RWPE2 (cell line): ENCODE data around the gene IFT80.

Source experiments
- ATAC-seq: fragments of 200-7000 bp; cut with Tn5 transposase; 3 replicates; pipeline ENCODE4 v1.9.1; 2021; ENCODE audit warnings: low read depth
- DNase-seq: peaks from one replicate; pipeline ENCODE4 v3.0.0-alpha.2; 2020; ENCODE audit warnings: low spot score
- H3K27ac ChIP-seq: fragments of 450-650 bp; 2 replicates; pipeline ENCODE4 v1.5.1; 2017; ENCODE audit warnings: mild to moderate bottlenecking; ENCODE audit not compliant: poor library complexity, severe bottlenecking
- H3K27me3 ChIP-seq: fragments of 250-450 bp; sonication (Bioruptor Pico); 2 replicates; pipeline ENCODE4 v1.5.1; 2021; ENCODE audit warnings: mild to moderate bottlenecking, moderate library complexity; ENCODE audit not compliant: insufficient read depth, poor library complexity, severe bottlenecking
- H3K36me3 ChIP-seq: fragments of 250-450 bp; sonication (Bioruptor Pico); 2 replicates; pipeline ENCODE4 v1.5.1; 2020; ENCODE audit warnings: low read depth, mild to moderate bottlenecking, moderate library complexity
- H3K4me1 ChIP-seq: fragments of 250-450 bp; sonication (Bioruptor Pico); 2 replicates; pipeline ENCODE4 v1.5.1; 2021; ENCODE audit warnings: mild to moderate bottlenecking, moderate library complexity; ENCODE audit not compliant: insufficient read depth, poor library complexity, severe bottlenecking
- H3K4me3 ChIP-seq: fragments of 250-450 bp; sonication (Bioruptor Pico); 2 replicates; pipeline ENCODE4 v1.5.1; 2021; ENCODE audit warnings: mild to moderate bottlenecking, moderate library complexity; ENCODE audit not compliant: severe bottlenecking
- H3K9me3 ChIP-seq: fragments of 250-450 bp; sonication (Bioruptor Pico); 2 replicates; pipeline ENCODE4 v1.5.1; 2021; ENCODE audit warnings: mild to moderate bottlenecking, moderate library complexity; ENCODE audit not compliant: severe bottlenecking
- TF ChIP-seq, protein P1 (sequence below): fragments of 450-650 bp; IDR thresholded peaks from one replicate; pipeline ENCODE4 v1.5.1; 2017; ENCODE audit warnings: mild to moderate bottlenecking, moderate library complexity; ENCODE audit not compliant: poor library complexity, severe bottlenecking

The IFT80 gene

GRCh38 chr3:160395297-160395696, 3.7 kb downstream of the IFT80 start:
- no peak for DNase-seq
- H3K36me3 ChIP-seq: peaks cover 7% of the 10 kb centered on the region
- peaks cover 5% of the 10 kb centered on the region for H3K4me1 ChIP-seq
- H3K27ac ChIP-seq: peak overlapping the region; percentile 3
- no peaks in the 10 kb centered on the region for H3K9me3 ChIP-seq
- TF ChIP-seq, protein P1, sequence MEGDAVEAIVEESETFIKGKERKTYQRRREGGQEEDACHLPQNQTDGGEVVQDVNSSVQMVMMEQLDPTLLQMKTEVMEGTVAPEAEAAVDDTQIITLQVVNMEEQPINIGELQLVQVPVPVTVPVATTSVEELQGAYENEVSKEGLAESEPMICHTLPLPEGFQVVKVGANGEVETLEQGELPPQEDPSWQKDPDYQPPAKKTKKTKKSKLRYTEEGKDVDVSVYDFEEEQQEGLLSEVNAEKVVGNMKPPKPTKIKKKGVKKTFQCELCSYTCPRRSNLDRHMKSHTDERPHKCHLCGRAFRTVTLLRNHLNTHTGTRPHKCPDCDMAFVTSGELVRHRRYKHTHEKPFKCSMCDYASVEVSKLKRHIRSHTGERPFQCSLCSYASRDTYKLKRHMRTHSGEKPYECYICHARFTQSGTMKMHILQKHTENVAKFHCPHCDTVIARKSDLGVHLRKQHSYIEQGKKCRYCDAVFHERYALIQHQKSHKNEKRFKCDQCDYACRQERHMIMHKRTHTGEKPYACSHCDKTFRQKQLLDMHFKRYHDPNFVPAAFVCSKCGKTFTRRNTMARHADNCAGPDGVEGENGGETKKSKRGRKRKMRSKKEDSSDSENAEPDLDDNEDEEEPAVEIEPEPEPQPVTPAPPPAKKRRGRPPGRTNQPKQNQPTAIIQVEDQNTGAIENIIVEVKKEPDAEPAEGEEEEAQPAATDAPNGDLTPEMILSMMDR: no peak
- H3K27me3 ChIP-seq: no peaks in the 10 kb centered on the region
- ATAC-seq: peak; percentile 43
- no peak overlapping the region for H3K4me3 ChIP-seq

GRCh38 chr3:160394009-160394392, 5.0 kb downstream of the IFT80 start:
- TF ChIP-seq, protein P1: no peak

GRCh38 chr3:160393346-160394008, 5.5 kb downstream of the IFT80 start:
- Histone ChIP-seq H3K27me3 (no peaks in the 10 kb centered on the region), H3K36me3 (no peaks in the 10 kb centered on the region)

More at GRCh38 chr3:160394009-160394392, 5.0 kb downstream of the IFT80 start:
- DNase-seq (no peak), ATAC-seq (no peak)
- no peaks in the 10 kb centered on the region for H3K36me3 ChIP-seq
- peaks cover 5% of the 10 kb centered on the region for H3K4me1 ChIP-seq
- H3K27me3 ChIP-seq: no peaks in the 10 kb centered on the region
- no peak overlapping the region for H3K27ac ChIP-seq
- H3K4me3 ChIP-seq: no peak overlapping the region
- H3K9me3 ChIP-seq: no peaks in the 10 kb centered on the region

DNA sequence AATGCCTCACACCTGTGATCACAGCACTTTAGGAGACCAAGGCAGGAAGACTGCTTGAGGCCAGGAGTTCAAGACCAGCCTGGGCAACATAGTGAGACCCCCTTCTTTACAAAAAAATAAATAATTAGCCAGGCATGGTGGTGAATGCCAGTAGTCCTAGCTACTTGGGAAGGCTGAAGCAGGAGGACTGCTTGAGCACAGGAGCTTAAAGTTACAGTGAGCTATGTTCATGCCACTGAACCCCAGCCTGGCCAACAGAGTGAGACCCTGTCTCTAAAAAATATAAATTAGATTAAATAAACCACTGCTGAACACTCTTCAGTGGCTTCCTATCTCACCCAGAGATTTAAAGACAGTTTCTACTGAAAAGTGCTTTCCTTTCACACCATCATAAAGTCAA, 6.2 kb downstream of the IFT80 start:
- no peaks in the 10 kb centered on the region for H3K9me3 ChIP-seq
- ATAC-seq (no peak), DNase-seq (no peak)
- no peaks in the 10 kb centered on the region for H3K36me3 ChIP-seq
- TF ChIP-seq, protein P1: no peak
- peaks cover 2% of the 10 kb centered on the region for H3K4me1 ChIP-seq
- H3K4me3 ChIP-seq: no peak overlapping the region
- H3K27me3 ChIP-seq: no peaks in the 10 kb centered on the region
- H3K27ac ChIP-seq: no peak overlapping the region

More at GRCh38 chr3:160393346-160394008, 5.5 kb downstream of the IFT80 start:
- TF ChIP-seq, protein P1: no peak
- Histone ChIP-seq H3K27ac (no peak overlapping the region), H3K4me1 (peaks cover 5% of the 10 kb centered on the region), H3K4me3 (no peak overlapping the region), H3K9me3 (no peaks in the 10 kb centered on the region)
- DNase-seq (no peak), ATAC-seq (no peak)

DNA sequence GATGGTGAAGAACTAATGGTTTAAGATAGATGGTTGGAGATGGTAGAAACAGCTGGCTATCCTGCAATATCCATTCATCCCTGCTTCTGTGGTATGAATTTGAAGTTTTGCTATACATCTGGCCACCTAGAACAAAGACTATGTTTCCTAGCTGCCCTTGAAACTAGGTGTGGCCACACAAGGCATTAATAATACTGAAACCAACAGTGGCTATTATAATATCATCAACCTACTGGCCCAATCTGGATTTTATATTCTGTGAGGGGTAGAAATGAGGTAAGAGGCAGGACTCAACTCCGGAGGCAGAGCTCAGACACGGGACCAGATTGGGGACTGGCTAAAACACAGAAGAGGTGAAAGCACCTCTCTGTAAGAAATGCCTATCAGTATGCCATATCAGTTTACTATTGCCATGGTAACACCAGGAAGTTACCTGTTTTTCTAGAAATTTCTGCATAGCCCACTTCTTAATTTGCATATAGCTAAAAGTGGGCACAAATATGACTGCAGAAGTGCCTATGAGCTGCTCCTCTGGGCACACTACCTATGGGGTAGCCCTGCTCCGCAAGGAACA, 8.4 kb downstream of the IFT80 start:
- H3K9me3 ChIP-seq: no peaks in the 10 kb centered on the region
- TF ChIP-seq, protein P1: no peak
- H3K4me3 ChIP-seq: no peak overlapping the region
- H3K4me1 ChIP-seq: no peaks in the 10 kb centered on the region
- H3K27me3 ChIP-seq: no peaks in the 10 kb centered on the region
- ATAC-seq (no peak), DNase-seq (no peak)
- no peak overlapping the region for H3K27ac ChIP-seq
- H3K36me3 ChIP-seq: no peaks in the 10 kb centered on the region
